ENCODE measurements around the gene DAZAP2.

DNA sequence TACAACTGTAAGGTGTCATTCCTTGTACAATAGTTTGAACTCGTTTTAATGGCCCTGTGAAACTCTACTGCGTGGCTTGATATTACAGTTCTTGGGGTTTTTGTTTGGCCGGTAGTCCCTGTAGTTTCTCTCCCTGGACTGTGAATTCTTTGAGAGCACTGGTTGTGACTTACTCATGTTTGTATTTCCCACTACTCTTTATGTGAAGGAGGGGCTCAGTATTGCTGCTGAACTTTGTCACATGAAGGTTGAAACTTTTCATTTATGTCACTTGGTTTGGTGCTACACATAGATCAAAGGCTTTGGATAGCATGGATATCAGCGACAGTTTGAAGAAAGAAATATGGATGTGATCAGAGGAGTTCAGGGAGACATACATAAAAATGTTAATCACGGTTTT, 19.3 kb upstream of the DAZAP2 start:
- TF ChIP-seq, protein P1, sequence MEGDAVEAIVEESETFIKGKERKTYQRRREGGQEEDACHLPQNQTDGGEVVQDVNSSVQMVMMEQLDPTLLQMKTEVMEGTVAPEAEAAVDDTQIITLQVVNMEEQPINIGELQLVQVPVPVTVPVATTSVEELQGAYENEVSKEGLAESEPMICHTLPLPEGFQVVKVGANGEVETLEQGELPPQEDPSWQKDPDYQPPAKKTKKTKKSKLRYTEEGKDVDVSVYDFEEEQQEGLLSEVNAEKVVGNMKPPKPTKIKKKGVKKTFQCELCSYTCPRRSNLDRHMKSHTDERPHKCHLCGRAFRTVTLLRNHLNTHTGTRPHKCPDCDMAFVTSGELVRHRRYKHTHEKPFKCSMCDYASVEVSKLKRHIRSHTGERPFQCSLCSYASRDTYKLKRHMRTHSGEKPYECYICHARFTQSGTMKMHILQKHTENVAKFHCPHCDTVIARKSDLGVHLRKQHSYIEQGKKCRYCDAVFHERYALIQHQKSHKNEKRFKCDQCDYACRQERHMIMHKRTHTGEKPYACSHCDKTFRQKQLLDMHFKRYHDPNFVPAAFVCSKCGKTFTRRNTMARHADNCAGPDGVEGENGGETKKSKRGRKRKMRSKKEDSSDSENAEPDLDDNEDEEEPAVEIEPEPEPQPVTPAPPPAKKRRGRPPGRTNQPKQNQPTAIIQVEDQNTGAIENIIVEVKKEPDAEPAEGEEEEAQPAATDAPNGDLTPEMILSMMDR (IDR thresholded peaks at IDR 0.05; ENCODE audit: low read depth, low read length), result no peak
- no peak for TF ChIP-seq EZH2phosphoT487 (IDR thresholded peaks at IDR 0.05; ENCODE audit: low read depth)

Data from OCI-LY3 (cell line).